Measurements from ENCODE around the gene AK2.
"Not testable (repeated sequence)": the region's sequence is repeated elsewhere in the genome, so short reads cannot be mapped to it uniquely, and the experiment has no call there.

AK2 gene

GRCh38 chr1:33000427-33001026 lies 36.2 kb downstream of the AK2 start:
- Histone ChIP-seq H3K36me3 (ENCODE audit: insufficient read depth) (no peaks in the 10 kb centered on the region), H3K9ac (no peak overlapping the region), H3K27me3 (ENCODE audit: insufficient read depth, low read depth) (no peaks in the 10 kb centered on the region), H3K4me3 (IDR thresholded peaks at IDR 0.05; ENCODE audit: insufficient read depth, low read depth, low read length) (no peak overlapping the region), H3K79me2 (ENCODE audit: insufficient read depth, low read depth) (no peaks in the 10 kb centered on the region), H3K27ac (no peak overlapping the region), H3K4me1 (ENCODE audit: low read depth, poor library complexity, severe bottlenecking) (peaks cover 56% of the 10 kb centered on the region), H3K4me2 (no peak overlapping the region), H4K20me1 (ENCODE audit: insufficient read depth) (no peaks in the 10 kb centered on the region), H2AFZ (ENCODE audit: low read depth) (no peak overlapping the region)
- TF ChIP-seq CTCF (conservative IDR thresholded peaks at IDR 0.05; ENCODE audit: low read depth, low read length) = no peak

GRCh38 chr1:32998997-32999396 lies 37.7 kb downstream of the AK2 start:
- no peaks in the 10 kb centered on the region for H3K27me3 ChIP-seq (ENCODE audit: insufficient read depth, low read depth)
- no peaks in the 10 kb centered on the region for H3K79me2 ChIP-seq (ENCODE audit: insufficient read depth, low read depth)
- no peak overlapping the region for H3K4me2 ChIP-seq
- H3K9ac ChIP-seq = no peak overlapping the region
- H3K4me3 ChIP-seq (IDR thresholded peaks at IDR 0.05; ENCODE audit: insufficient read depth, low read depth, low read length) = no peak overlapping the region
- no peak for TF ChIP-seq CTCF (conservative IDR thresholded peaks at IDR 0.05; ENCODE audit: low read depth, low read length)
- no peaks in the 10 kb centered on the region for H4K20me1 ChIP-seq (ENCODE audit: insufficient read depth)
- no peaks in the 10 kb centered on the region for H3K36me3 ChIP-seq (ENCODE audit: insufficient read depth)
- no peak overlapping the region for H2AFZ ChIP-seq (ENCODE audit: low read depth)
- H3K4me1 ChIP-seq (ENCODE audit: low read depth, poor library complexity, severe bottlenecking) = peaks cover 56% of the 10 kb centered on the region
- H3K27ac ChIP-seq = no peak overlapping the region

- TF ChIP-seq CTCF (conservative IDR thresholded peaks at IDR 0.05; ENCODE audit: low read depth, low read length) = no peak
- no peaks in the 10 kb centered on the region for H4K20me1 ChIP-seq (ENCODE audit: insufficient read depth)
- no peak overlapping the region for H3K27ac ChIP-seq
- no peaks in the 10 kb centered on the region for H3K79me2 ChIP-seq (ENCODE audit: insufficient read depth, low read depth)
- no peaks in the 10 kb centered on the region for H3K36me3 ChIP-seq (ENCODE audit: insufficient read depth)
- no peak overlapping the region for H3K4me3 ChIP-seq (IDR thresholded peaks at IDR 0.05; ENCODE audit: insufficient read depth, low read depth, low read length)
- H3K9ac ChIP-seq = no peak overlapping the region
- no peaks in the 10 kb centered on the region for H3K27me3 ChIP-seq (ENCODE audit: insufficient read depth, low read depth)
- no peak overlapping the region for H3K4me2 ChIP-seq
- H2AFZ ChIP-seq (ENCODE audit: low read depth) = no peak overlapping the region
- H3K4me1 ChIP-seq (ENCODE audit: low read depth, poor library complexity, severe bottlenecking) = peaks cover 56% of the 10 kb centered on the region
These were observed 38.6 kb downstream of the AK2 start for GRCh38 chr1:32998064-32998463.

- no peak overlapping the region for H3K27ac ChIP-seq
- H2AFZ ChIP-seq (ENCODE audit: low read depth) = no peak overlapping the region
- H3K9ac ChIP-seq = no peak overlapping the region
- no peak overlapping the region for H3K4me2 ChIP-seq
- no peak for TF ChIP-seq CTCF (conservative IDR thresholded peaks at IDR 0.05; ENCODE audit: low read depth, low read length)
- H3K79me2 ChIP-seq (ENCODE audit: insufficient read depth, low read depth) = no peaks in the 10 kb centered on the region
- H4K20me1 ChIP-seq (ENCODE audit: insufficient read depth) = no peaks in the 10 kb centered on the region
- no peaks in the 10 kb centered on the region for H3K27me3 ChIP-seq (ENCODE audit: insufficient read depth, low read depth)
- no peaks in the 10 kb centered on the region for H3K36me3 ChIP-seq (ENCODE audit: insufficient read depth)
- H3K4me1 ChIP-seq (ENCODE audit: low read depth, poor library complexity, severe bottlenecking) = peaks cover 56% of the 10 kb centered on the region
- H3K4me3 ChIP-seq (IDR thresholded peaks at IDR 0.05; ENCODE audit: insufficient read depth, low read depth, low read length) = no peak overlapping the region
These were observed 39.2 kb downstream of the AK2 start for GRCh38 chr1:32997381-32997891.

GRCh38 chr1:32993324-32993636 lies 43.4 kb downstream of the AK2 start:
- H3K36me3 ChIP-seq (ENCODE audit: insufficient read depth); H2AFZ ChIP-seq (ENCODE audit: low read depth); H4K20me1 ChIP-seq (ENCODE audit: insufficient read depth); H3K9ac ChIP-seq; H3K79me2 ChIP-seq (ENCODE audit: insufficient read depth, low read depth); H3K4me3 ChIP-seq (IDR thresholded peaks at IDR 0.05; ENCODE audit: insufficient read depth, low read depth, low read length); H3K27me3 ChIP-seq (ENCODE audit: insufficient read depth, low read depth): not testable (repeated sequence)
- H3K4me1 ChIP-seq (ENCODE audit: low read depth, poor library complexity, severe bottlenecking) = peaks cover 85% of the 10 kb centered on the region
- peak overlapping the region; percentile 96 for H3K4me2 ChIP-seq
- peak overlapping the region; percentile 52 for H3K27ac ChIP-seq
